ENCODE data around the gene TNS1. TPM values are rescaled to one million over a fixed set of nuclear protein-coding genes. Genes with fewer than 3 reads are reported as not detected.

The TNS1 gene
- total RNA-seq, 1 donor from 2014 or later = 828 TPM

GRCh38 chr2:217966423-217967070 is 36.2 kb downstream of the TNS1 start:
- intact Hi-C loops (cut with micrococcal nuclease) = no loop called here
- no peak overlapping the region for H3K4me3 ChIP-seq

GRCh38 chr2:217964275-217965161 is 38.3 kb downstream of the TNS1 start:
- H3K4me3 ChIP-seq = peak overlapping the region; percentile 15
- H3K36me3 ChIP-seq = no peaks in the 10 kb centered on the region
- H3K27ac ChIP-seq (replicated peaks) = peak overlapping the region; percentile 86
- H3K27me3 ChIP-seq (ENCODE audit: low read depth) = no peaks in the 10 kb centered on the region
- intact Hi-C loops (cut with micrococcal nuclease) = no loop called here
- DNase-seq = no peak
- H3K9me3 ChIP-seq (replicated peaks) = no peaks in the 10 kb centered on the region
- H3K4me1 ChIP-seq = peaks cover 76% of the 10 kb centered on the region
- peak; percentile 7 for TF ChIP-seq CTCF (IDR thresholded peaks at IDR 0.05; ENCODE audit: borderline replicate concordance)

More at GRCh38 chr2:217966423-217967070, 36.2 kb downstream of the TNS1 start:
- H3K27me3 ChIP-seq (ENCODE audit: low read depth) = no peaks in the 10 kb centered on the region
- TF ChIP-seq CTCF (IDR thresholded peaks at IDR 0.05; ENCODE audit: borderline replicate concordance) = no peak
- H3K27ac ChIP-seq (replicated peaks) = peak overlapping the region; percentile 86
- H3K36me3 ChIP-seq = no peaks in the 10 kb centered on the region
- DNase-seq = no peak
- H3K4me1 ChIP-seq = peaks cover 56% of the 10 kb centered on the region
- no peaks in the 10 kb centered on the region for H3K9me3 ChIP-seq (replicated peaks)

- intact Hi-C loops (cut with micrococcal nuclease) = no loop called here
These were observed 42.4 kb downstream of the TNS1 start for GRCh38 chr2:217960351-217960750.

GRCh38 chr2:217959723-217960122 is 43.1 kb downstream of the TNS1 start:
- Histone ChIP-seq H3K36me3 (no peaks in the 10 kb centered on the region), H3K4me1 (peaks cover 96% of the 10 kb centered on the region), H3K27me3 (ENCODE audit: low read depth) (no peaks in the 10 kb centered on the region), H3K4me3 (no peak overlapping the region), H3K27ac (replicated peaks) (peak overlapping the region; percentile 86), H3K9me3 (replicated peaks) (no peaks in the 10 kb centered on the region)
- TF ChIP-seq CTCF (IDR thresholded peaks at IDR 0.05; ENCODE audit: borderline replicate concordance) = no peak
- DNase-seq = no peak
- intact Hi-C loops (cut with micrococcal nuclease) = no loop called here

More at GRCh38 chr2:217960351-217960750, 42.4 kb downstream of the TNS1 start:
- H3K36me3 ChIP-seq = no peaks in the 10 kb centered on the region
- no peak for DNase-seq
- no peaks in the 10 kb centered on the region for H3K27me3 ChIP-seq (ENCODE audit: low read depth)
- no peaks in the 10 kb centered on the region for H3K9me3 ChIP-seq (replicated peaks)
- peaks cover 96% of the 10 kb centered on the region for H3K4me1 ChIP-seq
- H3K27ac ChIP-seq (replicated peaks) = peak overlapping the region; percentile 86
- H3K4me3 ChIP-seq = no peak overlapping the region
- no peak for TF ChIP-seq CTCF (IDR thresholded peaks at IDR 0.05; ENCODE audit: borderline replicate concordance)

GRCh38 chr2:217958884-217959225 is 43.9 kb downstream of the TNS1 start:
- no peaks in the 10 kb centered on the region for H3K36me3 ChIP-seq
- no peak for DNase-seq
- no peaks in the 10 kb centered on the region for H3K27me3 ChIP-seq (ENCODE audit: low read depth)
- H3K4me3 ChIP-seq = no peak overlapping the region
- H3K9me3 ChIP-seq (replicated peaks) = no peaks in the 10 kb centered on the region
- intact Hi-C loops (cut with micrococcal nuclease) = no loop called here
- no peak for TF ChIP-seq CTCF (IDR thresholded peaks at IDR 0.05; ENCODE audit: borderline replicate concordance)
- peak overlapping the region; percentile 86 for H3K27ac ChIP-seq (replicated peaks)
- H3K4me1 ChIP-seq = peaks cover 96% of the 10 kb centered on the region
